Chondrocyte (in vitro differentiated cells): ENCODE data around the gene DRD3. TPM values are rescaled to one million over a fixed set of nuclear protein-coding genes. Genes with fewer than 3 reads are reported as not detected.

Source experiments
- DNase-seq: peaks from one replicate; pipeline ENCODE4 v3.0.0; 2021; ENCODE audit warnings: mixed read lengths, low spot score
- H3K27ac Mint-ChIP-seq: one replicate; pipeline ENCODE4 v1.8.0; 2021; ENCODE audit warnings: mild to moderate bottlenecking, moderate library complexity, mixed read lengths; ENCODE audit not compliant: unreplicated experiment
- H3K27me3 Mint-ChIP-seq: 2 replicates; pipeline ENCODE4 v1.8.0; 2021; ENCODE audit warnings: low read depth, mixed read lengths
- H3K36me3 Mint-ChIP-seq: 2 replicates; pipeline ENCODE4 v1.8.0; 2021; ENCODE audit warnings: low read depth, mixed read lengths
- H3K4me1 Mint-ChIP-seq: 2 replicates; pipeline ENCODE4 v1.8.0; 2021; ENCODE audit warnings: low read depth, mild to moderate bottlenecking, mixed read lengths
- H3K4me3 Mint-ChIP-seq: one replicate; pipeline ENCODE4 v1.8.0; 2021; ENCODE audit warnings: mild to moderate bottlenecking, moderate library complexity, mixed read lengths; ENCODE audit not compliant: unreplicated experiment
- H3K9me3 Mint-ChIP-seq: 2 replicates; pipeline ENCODE4 v1.8.0; 2021; ENCODE audit warnings: low read depth, mixed read lengths
- total RNA-seq: library from RNA; stranded (reverse); gene quantifications from 3 replicates; pipeline ENCODE4 v1.2.1, GENCODE V29; 2021
- TF ChIP-seq, protein P1 (sequence below): fragments of 200-600 bp; sonication (generic); IDR thresholded peaks from 2 replicates; pipeline ENCODE4 v1.5.0; 2021; ENCODE audit warnings: antibody characterized with exemption, mild to moderate bottlenecking, moderate library complexity

The DRD3 gene
- total RNA-seq, 1 donor from 2014 or later, result not detected

DNA sequence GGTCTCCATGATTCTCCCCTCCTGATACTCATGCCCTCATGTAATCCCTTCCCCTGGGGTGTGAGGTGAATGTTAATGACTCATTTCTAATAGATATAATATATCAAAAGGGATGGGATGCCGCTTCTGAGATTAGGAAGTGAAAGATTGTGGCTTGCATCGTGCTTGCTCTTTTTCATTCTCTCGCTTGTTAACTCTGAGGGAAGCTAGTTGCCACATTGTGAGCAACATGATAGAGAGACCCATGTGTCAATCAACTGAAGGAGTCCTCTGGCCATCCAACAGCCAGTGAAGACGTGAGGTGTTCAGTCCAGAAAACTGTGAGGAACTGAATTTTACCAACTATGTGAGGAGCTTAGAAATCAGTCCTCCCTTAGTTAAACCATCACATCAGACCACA lies 28.9 kb upstream of the DRD3 start:
- TF ChIP-seq, protein P1, sequence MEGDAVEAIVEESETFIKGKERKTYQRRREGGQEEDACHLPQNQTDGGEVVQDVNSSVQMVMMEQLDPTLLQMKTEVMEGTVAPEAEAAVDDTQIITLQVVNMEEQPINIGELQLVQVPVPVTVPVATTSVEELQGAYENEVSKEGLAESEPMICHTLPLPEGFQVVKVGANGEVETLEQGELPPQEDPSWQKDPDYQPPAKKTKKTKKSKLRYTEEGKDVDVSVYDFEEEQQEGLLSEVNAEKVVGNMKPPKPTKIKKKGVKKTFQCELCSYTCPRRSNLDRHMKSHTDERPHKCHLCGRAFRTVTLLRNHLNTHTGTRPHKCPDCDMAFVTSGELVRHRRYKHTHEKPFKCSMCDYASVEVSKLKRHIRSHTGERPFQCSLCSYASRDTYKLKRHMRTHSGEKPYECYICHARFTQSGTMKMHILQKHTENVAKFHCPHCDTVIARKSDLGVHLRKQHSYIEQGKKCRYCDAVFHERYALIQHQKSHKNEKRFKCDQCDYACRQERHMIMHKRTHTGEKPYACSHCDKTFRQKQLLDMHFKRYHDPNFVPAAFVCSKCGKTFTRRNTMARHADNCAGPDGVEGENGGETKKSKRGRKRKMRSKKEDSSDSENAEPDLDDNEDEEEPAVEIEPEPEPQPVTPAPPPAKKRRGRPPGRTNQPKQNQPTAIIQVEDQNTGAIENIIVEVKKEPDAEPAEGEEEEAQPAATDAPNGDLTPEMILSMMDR, result no peak
- no peaks in the 10 kb centered on the region for H3K4me1 Mint-ChIP-seq
- H3K27ac Mint-ChIP-seq, result no peak overlapping the region
- peaks cover 33% of the 10 kb centered on the region for H3K27me3 Mint-ChIP-seq
- no peak overlapping the region for H3K4me3 Mint-ChIP-seq
- no peak for DNase-seq
- no peaks in the 10 kb centered on the region for H3K36me3 Mint-ChIP-seq
- H3K9me3 Mint-ChIP-seq, result no peaks in the 10 kb centered on the region

DNA sequence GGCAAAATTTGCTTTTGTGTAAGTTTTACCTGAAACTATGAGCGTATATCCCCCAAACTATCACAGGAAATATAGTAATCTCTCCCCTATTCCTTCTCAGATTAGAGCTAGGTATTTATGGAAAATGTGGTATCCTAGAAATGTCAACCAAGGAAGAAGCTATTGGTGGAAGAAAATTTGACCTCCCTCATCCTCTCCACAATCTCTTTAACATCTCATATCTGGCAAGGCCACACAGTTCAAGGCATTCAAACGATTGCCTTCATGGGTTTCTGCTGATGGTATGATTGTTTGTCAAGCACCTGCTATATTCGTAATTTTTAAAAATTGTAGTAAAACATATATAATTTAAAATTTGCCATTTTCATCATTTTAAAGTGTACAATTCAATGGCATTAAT lies 27.5 kb upstream of the DRD3 start:
- TF ChIP-seq, protein P1, result no peak
- Mint-ChIP-seq H3K9me3 (no peaks in the 10 kb centered on the region), H3K27me3 (peaks cover 36% of the 10 kb centered on the region), H3K4me3 (no peak overlapping the region), H3K36me3 (no peaks in the 10 kb centered on the region), H3K27ac (no peak overlapping the region), H3K4me1 (no peaks in the 10 kb centered on the region)
- DNase-seq, result no peak

DNA sequence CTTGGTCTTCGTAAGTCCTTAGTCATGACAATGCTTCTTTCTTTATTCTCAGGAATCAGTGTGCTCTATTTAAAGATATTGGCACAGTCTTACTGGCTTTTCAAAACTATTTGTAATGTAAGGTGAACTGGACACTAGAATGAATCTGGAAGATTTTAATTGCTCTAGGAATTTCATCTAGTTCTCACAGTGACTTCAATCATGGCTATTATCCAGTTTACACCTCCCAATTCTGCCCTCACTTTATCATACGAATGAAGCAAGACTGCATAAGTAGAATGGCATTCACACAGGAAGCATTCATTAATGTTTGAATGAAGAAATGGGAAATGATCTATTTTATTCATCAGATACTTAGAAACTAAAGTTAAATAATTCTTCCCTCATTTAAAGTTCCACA lies 26.7 kb upstream of the DRD3 start:
- H3K36me3 Mint-ChIP-seq, result no peaks in the 10 kb centered on the region
- no peak overlapping the region for H3K4me3 Mint-ChIP-seq
- TF ChIP-seq, protein P1, result no peak
- no peaks in the 10 kb centered on the region for H3K4me1 Mint-ChIP-seq
- H3K9me3 Mint-ChIP-seq, result no peaks in the 10 kb centered on the region
- H3K27me3 Mint-ChIP-seq, result peaks cover 36% of the 10 kb centered on the region
- H3K27ac Mint-ChIP-seq, result no peak overlapping the region
- DNase-seq, result no peak

DNA sequence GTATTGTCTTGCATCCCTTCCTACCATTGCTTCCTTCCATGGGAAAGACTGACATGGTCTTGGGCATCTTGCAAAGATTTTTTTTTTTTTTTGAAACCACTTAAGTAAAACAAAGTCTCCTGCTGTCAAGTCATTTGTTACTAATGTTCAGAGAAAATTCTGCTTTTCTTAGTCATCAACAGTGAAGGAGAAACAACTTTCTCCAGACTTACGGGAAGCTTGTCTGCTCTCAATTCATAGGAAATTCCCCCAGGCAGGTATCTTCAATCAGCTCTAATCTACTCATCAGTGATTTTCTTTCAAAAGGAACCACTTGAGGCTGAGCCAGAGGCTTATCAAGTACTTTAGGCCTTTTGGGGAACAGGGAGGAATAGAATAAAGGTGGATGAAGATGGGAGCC lies 15.9 kb upstream of the DRD3 start:
- Mint-ChIP-seq H3K9me3 (no peaks in the 10 kb centered on the region), H3K36me3 (no peaks in the 10 kb centered on the region), H3K27me3 (peaks cover 7% of the 10 kb centered on the region), H3K4me1 (no peaks in the 10 kb centered on the region), H3K4me3 (no peak overlapping the region), H3K27ac (no peak overlapping the region)
- TF ChIP-seq, protein P1, result no peak
- DNase-seq, result no peak

DNA sequence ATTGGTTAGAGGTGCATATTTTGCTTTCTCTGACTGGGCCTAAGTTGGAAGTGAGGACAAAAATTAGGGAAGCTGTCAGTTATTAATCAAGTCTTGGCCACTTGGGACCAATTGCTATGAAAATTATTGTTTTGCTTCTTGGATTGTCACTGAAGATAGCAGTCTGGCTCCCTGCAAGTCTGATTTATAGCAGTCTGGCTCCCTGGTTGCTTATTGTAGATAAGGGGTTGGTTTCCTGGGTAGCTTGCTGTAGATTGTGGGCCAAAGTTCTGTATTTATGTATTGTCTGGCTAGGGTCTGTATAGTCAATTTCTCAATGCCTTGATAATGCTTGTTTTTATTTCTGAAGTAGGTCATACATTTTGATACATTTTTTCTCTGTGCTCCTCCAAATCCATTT lies 13.3 kb upstream of the DRD3 start:
- Mint-ChIP-seq H3K4me1 (no peaks in the 10 kb centered on the region), H3K27ac (no peak overlapping the region), H3K4me3 (no peak overlapping the region), H3K36me3 (no peaks in the 10 kb centered on the region), H3K9me3 (no peaks in the 10 kb centered on the region), H3K27me3 (peaks cover 6% of the 10 kb centered on the region)
- TF ChIP-seq, protein P1, result no peak
- no peak for DNase-seq
